Activated naive CD4-positive, alpha-beta T cell treated with anti-CD3 and anti-CD28 coated beads for 36 hours (primary cell): ENCODE measurements around the gene LHX2. TPM values are rescaled to one million over a fixed set of nuclear protein-coding genes. Genes with fewer than 3 reads are reported as not detected.

Experiments
- CTCF ChIA-PET: fragments of 350-600 bp; sonication (Branson Sonifier 250); formaldehyde crosslinking; loops from one replicate; lab custom pipeline; 2021; ENCODE audit warnings: antibody characterized with exemption; lab: Charles Lee
- DNase-seq: peaks from one replicate; pipeline ENCODE4 v3.0.0-alpha.2; 2020
- H3K27ac Mint-ChIP-seq: one replicate; pipeline ENCODE4 v1.8.0; 2021; ENCODE audit warnings: mild to moderate bottlenecking, mixed read lengths
- H3K27me3 Mint-ChIP-seq: one replicate; pipeline ENCODE4 v1.8.0; 2021; ENCODE audit warnings: low read depth, mixed read lengths
- H3K36me3 Mint-ChIP-seq: one replicate; pipeline ENCODE4 v1.8.0; 2021; ENCODE audit warnings: low read depth, mixed read lengths
- H3K4me1 Mint-ChIP-seq: one replicate; pipeline ENCODE4 v1.8.0; 2021; ENCODE audit warnings: low read depth, mixed read lengths
- H3K4me3 Mint-ChIP-seq: one replicate; pipeline ENCODE4 v1.8.0; 2021; ENCODE audit warnings: mild to moderate bottlenecking, moderate library complexity, mixed read lengths
- H3K9me3 Mint-ChIP-seq: one replicate; pipeline ENCODE4 v1.8.0; 2021; ENCODE audit warnings: mixed read lengths
- intact Hi-C: fragments of 100-400 bp; cut with micrococcal nuclease; formaldehyde crosslinking; loops from one replicate; pipeline ENCODE4 v1.15.1; 2023
- total RNA-seq, 2 experiments: library from RNA; stranded (reverse); gene quantifications; one replicate each; pipeline ENCODE4 v1.2.3, GENCODE V29; 2021

LHX2 gene
- total RNA-seq, 2 experiments from 2014 or later, result not detected

DNA sequence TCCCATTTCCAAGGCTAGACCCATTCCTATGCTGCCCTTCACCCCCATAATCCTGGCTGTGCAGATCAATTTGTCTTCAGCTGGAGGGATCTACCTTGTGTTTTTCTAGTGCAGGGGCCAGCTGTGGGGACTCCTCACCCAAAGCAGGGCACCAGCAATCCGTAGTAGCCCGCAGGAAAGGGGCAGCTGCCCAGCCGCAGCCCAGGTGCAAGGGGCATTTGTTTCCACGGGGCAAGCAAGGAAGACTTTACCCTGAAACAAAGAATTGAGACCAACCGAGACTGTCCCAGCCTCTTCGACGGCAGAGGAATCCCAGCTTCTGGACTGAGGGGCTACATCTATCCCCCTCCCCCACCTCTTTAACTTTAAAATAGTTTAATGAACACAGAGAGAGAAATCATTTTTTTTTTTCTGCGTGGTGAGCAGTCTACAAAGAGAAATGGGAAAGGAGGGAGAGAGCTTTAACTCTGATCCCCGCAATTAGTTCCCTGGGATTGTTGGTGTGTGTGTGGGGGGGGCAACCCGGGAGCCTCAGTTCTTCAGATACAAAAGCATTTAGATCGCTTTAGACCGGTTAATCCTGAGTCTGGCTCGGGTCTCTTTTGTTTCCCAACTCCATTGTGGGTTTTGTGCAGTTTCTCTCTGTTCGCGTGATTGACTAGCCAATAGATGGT lies 10.6 kb upstream of the LHX2 start:
- intact Hi-C loops, result no loop called here
- CTCF ChIA-PET, result no interaction called here
- Mint-ChIP-seq H3K36me3 (no peaks in the 10 kb centered on the region), H3K27me3 (peaks cover 80% of the 10 kb centered on the region), H3K4me1 (peaks cover 36% of the 10 kb centered on the region), H3K9me3 (no peaks in the 10 kb centered on the region), H3K4me3 (peak overlapping the region; percentile 48), H3K27ac (no peak overlapping the region)
- no peak for DNase-seq

DNA sequence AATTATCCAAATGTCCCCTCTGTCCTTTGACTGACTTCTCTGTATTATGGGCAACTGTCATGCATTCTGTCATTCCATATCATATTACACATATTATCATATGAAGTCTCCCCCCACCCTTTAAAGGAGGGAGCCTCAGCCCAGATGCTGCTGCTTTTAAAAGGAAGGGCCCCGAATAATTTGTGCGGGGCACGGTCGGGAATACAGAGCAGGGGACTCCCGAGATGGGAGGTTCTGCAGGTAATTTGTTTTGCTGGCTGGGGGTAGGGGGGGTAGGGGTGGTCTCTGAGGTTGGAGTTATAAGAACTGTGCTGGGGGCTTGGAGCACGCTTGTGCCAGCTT lies 10.1 kb upstream of the LHX2 start:
- CTCF ChIA-PET, result no interaction called here
- no peaks in the 10 kb centered on the region for H3K36me3 Mint-ChIP-seq
- H3K4me1 Mint-ChIP-seq, result peaks cover 33% of the 10 kb centered on the region
- H3K27ac Mint-ChIP-seq, result no peak overlapping the region
- H3K27me3 Mint-ChIP-seq, result peaks cover 81% of the 10 kb centered on the region
- H3K9me3 Mint-ChIP-seq, result no peaks in the 10 kb centered on the region
- intact Hi-C loops, result no loop called here
- DNase-seq, result no peak
- no peak overlapping the region for H3K4me3 Mint-ChIP-seq

DNA sequence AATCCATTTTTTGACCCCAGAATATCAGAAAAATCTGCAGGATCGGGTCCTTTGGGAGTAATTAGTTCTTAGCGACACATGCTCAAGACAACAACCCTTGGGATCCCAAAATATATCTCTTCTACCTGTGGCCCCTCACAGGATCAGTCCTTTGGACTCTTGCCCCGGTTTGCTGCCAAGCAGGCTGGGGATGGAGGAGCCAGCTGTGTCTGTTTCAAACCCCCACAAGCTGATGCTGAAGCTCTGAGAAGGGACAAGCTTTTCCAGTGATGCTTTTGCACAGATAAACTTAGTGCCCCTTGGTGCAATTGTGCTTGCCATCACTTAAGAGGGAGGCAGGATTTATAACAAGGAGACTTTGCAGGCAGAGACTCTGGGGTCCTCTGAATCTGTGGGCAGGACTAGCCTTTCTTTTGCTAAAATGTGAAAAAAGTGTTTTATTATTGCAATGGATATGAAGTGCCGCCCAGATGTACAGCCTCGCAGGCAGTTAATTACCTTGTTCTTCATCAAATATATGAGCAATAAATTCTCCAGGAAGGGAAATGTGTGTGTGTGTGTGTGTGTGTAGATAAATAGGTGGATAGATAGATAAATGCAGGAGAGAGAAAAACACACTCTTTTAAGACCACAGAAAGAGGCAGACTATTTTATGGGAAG lies 9.6 kb upstream of the LHX2 start:
- Mint-ChIP-seq H3K36me3 (no peaks in the 10 kb centered on the region), H3K27ac (no peak overlapping the region), H3K4me1 (peaks cover 31% of the 10 kb centered on the region), H3K4me3 (no peak overlapping the region), H3K9me3 (no peaks in the 10 kb centered on the region), H3K27me3 (peaks cover 87% of the 10 kb centered on the region)
- no peak for DNase-seq
- CTCF ChIA-PET, result interaction anchor here (2.9 kb wide), 1 partner anchor 39 kb away, joined by 10 read pairs; no protein-coding TSS in a partner anchor
- intact Hi-C loops, result no loop called here

DNA sequence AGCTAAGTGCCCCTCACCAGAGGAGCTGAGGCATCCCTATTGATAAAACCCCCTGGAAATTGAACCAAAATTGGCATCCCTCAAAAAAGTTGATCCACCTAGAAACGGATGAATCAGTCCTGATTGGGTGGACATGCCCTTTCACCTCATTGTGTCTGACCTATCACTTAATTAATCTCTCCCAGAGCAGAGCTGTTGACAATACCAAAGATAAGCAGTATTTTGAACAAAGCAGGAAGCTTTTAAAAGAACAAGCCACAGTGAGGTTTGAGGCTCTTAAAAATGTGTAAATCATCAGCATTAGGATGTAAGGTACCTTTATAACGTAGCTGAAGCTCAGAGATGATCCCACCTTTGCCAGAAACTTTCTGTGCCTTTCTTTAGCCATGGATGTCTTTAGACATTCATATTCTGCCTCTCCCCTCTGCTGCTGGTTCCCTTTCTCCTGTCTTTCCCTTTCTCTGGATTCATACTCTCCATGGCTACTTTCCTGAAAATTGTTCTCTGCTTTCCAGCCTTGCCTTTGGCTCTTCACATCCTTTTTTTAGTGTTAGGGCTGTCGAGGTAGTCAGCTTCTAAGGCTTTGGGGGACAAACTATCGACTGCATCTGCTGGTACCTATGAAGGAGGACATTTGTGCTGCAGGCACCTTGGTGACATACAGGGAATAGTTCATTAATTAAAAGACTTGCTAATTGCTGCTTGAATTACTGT lies 7.8 kb upstream of the LHX2 start:
- intact Hi-C loops, result no loop called here
- CTCF ChIA-PET, result interaction anchor here (2.9 kb wide), 1 partner anchor 37 kb away, joined by 10 read pairs; no protein-coding TSS in a partner anchor
- H3K4me1 Mint-ChIP-seq, result peaks cover 25% of the 10 kb centered on the region
- no peak overlapping the region for H3K27ac Mint-ChIP-seq
- peaks cover 87% of the 10 kb centered on the region for H3K27me3 Mint-ChIP-seq
- no peaks in the 10 kb centered on the region for H3K36me3 Mint-ChIP-seq
- DNase-seq, result no peak
- H3K9me3 Mint-ChIP-seq, result no peaks in the 10 kb centered on the region
- no peak overlapping the region for H3K4me3 Mint-ChIP-seq

DNA sequence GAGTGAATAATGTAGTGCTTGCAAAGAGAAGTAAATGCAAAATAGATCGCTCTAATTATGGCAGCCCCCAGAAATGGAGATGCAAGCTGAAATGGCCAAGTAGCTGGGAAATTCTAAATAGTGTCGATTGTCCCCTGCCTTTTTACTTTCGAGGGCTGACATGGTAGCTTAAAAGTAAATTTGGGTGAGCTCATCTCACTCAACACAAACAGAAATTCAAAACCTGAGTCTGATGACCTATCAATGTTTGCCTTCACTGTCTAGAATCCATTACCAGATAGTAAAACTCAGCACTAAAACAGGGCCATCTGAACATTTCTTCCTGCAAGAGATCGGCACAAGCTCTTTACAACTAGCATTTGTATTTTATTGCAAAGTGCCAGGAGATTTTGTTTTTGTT lies 7.0 kb upstream of the LHX2 start:
- no peak overlapping the region for H3K27ac Mint-ChIP-seq
- no peaks in the 10 kb centered on the region for H3K36me3 Mint-ChIP-seq
- H3K9me3 Mint-ChIP-seq, result no peaks in the 10 kb centered on the region
- peaks cover 28% of the 10 kb centered on the region for H3K4me1 Mint-ChIP-seq
- CTCF ChIA-PET, result interaction anchor here (2.9 kb wide), 1 partner anchor 36 kb away, joined by 10 read pairs; no protein-coding TSS in a partner anchor
- DNase-seq, result no peak
- intact Hi-C loops, result no loop called here
- no peak overlapping the region for H3K4me3 Mint-ChIP-seq
- peaks cover 89% of the 10 kb centered on the region for H3K27me3 Mint-ChIP-seq

DNA sequence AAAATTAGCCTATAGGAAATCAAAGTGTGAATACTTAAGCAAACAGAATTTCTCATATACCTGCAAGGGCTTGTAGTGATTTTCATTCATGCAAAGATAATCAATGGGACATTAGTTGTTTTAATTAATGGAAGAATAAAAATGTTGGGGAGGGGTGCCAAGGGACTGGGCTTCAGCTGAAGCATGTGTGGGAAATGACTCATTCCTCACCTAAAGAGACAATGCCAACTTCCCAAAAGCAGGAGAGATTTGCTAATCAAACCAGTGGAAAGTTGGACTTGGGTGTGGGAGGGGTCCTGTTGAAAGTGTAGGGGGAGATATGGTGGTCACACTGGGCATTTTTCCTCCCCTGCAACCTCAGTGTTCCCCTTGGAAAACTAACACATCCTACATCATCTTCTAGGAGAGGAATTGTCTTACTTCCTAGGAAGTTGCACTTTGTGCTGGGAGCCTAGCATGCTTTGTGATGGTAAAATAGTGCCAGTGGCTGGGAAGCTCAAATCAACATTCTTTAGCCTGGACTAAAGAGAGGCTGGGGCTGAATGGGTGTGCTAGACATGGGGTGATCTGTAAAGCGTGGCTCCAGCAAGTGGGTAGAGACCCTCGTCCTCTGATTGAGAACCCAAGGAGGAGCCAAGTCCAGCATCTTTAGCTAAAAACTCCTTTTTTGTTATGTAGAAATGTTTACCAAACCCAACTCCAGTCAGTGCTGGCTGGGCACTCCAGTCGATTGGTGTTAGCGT lies 6.4 kb upstream of the LHX2 start:
- H3K27ac Mint-ChIP-seq, result no peak overlapping the region
- peaks cover 34% of the 10 kb centered on the region for H3K4me1 Mint-ChIP-seq
- CTCF ChIA-PET, result interaction anchor here (2.9 kb wide), 1 partner anchor 35 kb away, joined by 10 read pairs; no protein-coding TSS in a partner anchor
- intact Hi-C loops, result no loop called here
- no peaks in the 10 kb centered on the region for H3K36me3 Mint-ChIP-seq
- H3K4me3 Mint-ChIP-seq, result no peak overlapping the region
- DNase-seq, result no peak
- H3K9me3 Mint-ChIP-seq, result no peaks in the 10 kb centered on the region
- H3K27me3 Mint-ChIP-seq, result peaks cover 95% of the 10 kb centered on the region

DNA sequence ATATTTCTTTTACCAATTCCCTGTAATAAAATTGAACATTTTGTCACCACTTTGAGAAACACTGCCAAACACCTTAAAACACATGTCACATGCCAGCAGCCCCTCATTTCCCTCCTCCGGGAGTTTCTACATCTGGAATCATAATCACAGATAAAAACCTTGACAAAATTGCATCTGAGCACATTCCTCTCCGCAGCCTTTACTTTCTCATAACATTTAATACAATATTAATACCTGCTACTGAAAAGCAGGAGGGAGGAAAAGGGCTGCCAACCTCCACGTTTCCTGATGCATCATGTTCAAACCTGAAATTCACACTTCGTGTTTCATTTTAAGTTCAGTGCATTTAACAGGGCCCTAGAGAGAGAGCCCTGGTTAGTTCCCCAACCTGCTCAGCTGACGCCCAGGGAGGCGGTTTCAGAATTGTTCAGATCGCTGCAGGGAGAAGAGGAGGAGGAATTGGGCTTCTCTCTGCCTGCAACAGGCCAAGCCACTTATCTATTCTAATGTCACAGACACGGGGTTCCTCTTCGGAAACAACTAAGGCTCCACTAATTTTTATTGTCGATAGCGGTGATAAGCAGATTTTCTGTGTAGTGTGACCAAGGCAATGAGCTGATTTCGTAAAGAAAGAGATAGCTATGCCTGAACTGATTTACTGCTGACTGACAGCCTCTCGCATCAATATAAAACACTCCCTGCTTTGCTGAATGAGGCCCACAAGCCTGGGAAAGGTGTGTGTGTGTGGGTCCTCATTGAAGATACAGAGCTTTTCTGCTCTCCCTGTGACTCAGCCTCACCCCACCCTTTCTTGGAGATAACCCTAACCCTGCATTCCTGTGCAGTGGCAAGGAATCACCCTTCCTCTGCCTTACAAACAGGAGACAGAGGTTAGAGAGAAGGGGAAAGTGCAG lies 4.9 kb upstream of the LHX2 start:
- no peak overlapping the region for H3K27ac Mint-ChIP-seq
- intact Hi-C loops, result no loop called here
- CTCF ChIA-PET, result interaction anchor here (0.6 kb wide), 1 partner anchor 768 kb away, joined by 3 read pairs; no protein-coding TSS in a partner anchor

DNA sequence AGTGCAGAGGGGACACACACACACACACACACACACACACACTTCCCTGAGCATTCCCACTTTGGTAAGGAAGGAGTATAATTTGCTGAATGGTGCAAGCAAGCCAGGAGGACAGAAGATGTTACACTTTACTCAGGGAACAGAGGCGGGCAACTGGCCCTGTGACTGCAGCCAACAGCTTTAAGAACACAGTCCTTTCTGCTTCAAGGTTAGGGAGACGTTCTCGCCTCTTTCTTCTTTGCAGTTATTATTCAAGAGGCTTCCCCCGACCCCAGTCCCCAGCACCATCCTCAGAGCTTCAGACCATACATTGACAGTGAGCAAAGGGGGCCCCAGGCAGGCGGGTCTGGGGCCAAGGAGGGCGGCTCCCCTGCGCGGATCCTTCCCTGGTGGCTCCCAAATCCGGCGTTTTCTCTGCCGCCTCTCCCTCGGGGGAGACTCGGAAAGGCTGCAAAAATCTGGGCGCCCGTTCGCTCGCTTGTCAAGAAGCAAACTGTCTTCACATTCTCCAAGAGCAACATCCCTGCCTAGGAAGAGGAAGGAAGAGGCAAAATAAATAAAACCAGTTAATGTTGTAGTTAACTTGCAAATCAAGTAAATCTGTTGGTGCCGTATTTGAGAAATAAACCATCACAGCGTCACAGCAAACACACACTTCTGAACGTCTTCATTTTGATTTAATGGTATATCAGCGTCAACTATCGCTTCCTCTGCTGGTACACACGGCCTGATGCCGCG lies 3.8 kb upstream of the LHX2 start:
- Mint-ChIP-seq H3K9me3 (no peaks in the 10 kb centered on the region), H3K4me1 (peaks cover 38% of the 10 kb centered on the region), H3K4me3 (no peak overlapping the region), H3K27ac (peak overlapping the region; percentile 14), H3K36me3 (no peaks in the 10 kb centered on the region), H3K27me3 (peaks cover 82% of the 10 kb centered on the region)
- CTCF ChIA-PET, result no interaction called here
- no peak for DNase-seq
- intact Hi-C loops, result loop anchor here (1.0 kb wide), 2 partner anchors 9 kb away; no protein-coding TSS in a partner anchor

More for the DNA sequence above, 4.9 kb upstream of the LHX2 start:
- Mint-ChIP-seq H3K4me1 (peaks cover 36% of the 10 kb centered on the region), H3K27me3 (peaks cover 90% of the 10 kb centered on the region), H3K9me3 (no peaks in the 10 kb centered on the region), H3K36me3 (no peaks in the 10 kb centered on the region), H3K4me3 (no peak overlapping the region)
- peak; percentile 34 for DNase-seq

DNA sequence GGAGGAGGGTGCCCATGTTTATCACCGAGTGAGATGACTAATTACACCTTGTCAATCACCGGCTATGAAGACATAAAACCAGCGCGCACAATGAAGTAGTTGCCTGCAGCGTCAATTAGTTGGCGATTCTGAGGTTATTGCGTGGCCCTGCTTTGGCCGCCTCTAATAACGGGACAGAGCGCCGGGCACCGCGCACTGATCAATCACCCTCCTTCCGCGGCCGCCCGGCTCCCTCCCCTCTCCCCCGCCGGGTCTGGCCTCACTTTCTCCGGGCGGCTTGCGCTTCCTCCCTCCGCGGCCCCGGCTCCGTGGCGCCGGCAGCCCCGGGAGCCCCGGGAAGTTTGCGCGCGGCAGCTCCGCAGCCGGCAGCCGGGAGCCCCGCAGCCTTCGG lies 3.3 kb upstream of the LHX2 start:
- DNase-seq, result peak; percentile 63
- intact Hi-C loops, result loop anchor here (1.0 kb wide), 2 partner anchors 8 to 10 kb away; no protein-coding TSS in a partner anchor
- CTCF ChIA-PET, result no interaction called here
- Mint-ChIP-seq H3K9me3 (no peaks in the 10 kb centered on the region), H3K27me3 (peaks cover 79% of the 10 kb centered on the region), H3K27ac (no peak overlapping the region), H3K36me3 (no peaks in the 10 kb centered on the region), H3K4me3 (no peak overlapping the region), H3K4me1 (peaks cover 40% of the 10 kb centered on the region)

DNA sequence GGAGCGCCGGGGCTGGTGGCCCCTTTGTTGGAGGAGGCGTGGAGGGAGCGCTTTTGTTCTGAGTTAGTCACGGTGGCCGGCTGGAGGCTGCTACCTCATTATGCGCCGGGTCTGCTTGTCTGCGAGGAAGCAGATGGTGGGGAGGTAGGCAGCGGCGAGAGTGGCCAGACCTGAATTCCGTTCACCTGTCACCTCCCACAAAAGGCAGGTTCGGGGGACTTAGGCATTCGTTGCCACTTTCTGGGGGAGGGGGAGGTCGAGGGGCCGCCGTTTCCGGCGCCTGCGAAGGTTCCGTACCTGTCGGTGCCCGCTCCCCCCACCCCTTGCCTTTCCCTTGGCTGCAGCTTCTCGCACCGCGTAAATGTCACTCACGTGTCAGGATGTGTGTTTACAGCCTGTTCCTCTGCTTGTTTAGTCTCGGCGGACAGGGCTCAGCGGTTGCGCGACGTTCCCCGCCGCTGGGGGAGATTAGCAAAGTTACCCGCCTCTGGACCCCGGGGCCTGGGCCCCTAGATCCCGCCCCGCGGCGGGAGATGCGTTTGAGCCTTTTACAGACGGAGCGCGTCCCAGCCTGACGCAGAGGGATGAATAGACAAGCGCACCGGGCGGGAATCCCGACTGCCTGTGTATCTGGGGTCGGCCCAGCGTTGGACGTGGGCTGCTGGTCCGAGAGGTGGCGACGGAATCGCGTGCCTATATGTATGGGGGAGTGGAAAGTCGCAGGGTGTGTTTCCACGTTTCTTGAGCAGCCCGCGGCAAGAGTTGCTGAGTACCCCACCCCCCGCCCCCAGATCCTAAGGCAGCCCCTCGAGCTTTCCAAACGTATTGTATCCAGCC lies 2.7 kb upstream of the LHX2 start:
- CTCF ChIA-PET, result no interaction called here
- Mint-ChIP-seq H3K9me3 (no peaks in the 10 kb centered on the region), H3K4me3 (no peak overlapping the region), H3K27me3 (peaks cover 78% of the 10 kb centered on the region), H3K36me3 (no peaks in the 10 kb centered on the region), H3K4me1 (peaks cover 43% of the 10 kb centered on the region), H3K27ac (peak overlapping the region; percentile 59)
- DNase-seq, result no peak
- intact Hi-C loops, result loop anchor here (1.0 kb wide), 2 partner anchors 7 to 11 kb away; no protein-coding TSS in a partner anchor
